Stomach smooth muscle (tissue), 2 donors: ENCODE measurements around the gene CCDC7.
"Not testable (repeated sequence)": the region's sequence is repeated elsewhere in the genome, so short reads cannot be mapped to it uniquely, and the experiment has no call there.

Experiments
- H3K27ac ChIP-seq: one replicate; pipeline ENCODE4 v1.7.0; 2013; ENCODE audit warnings: mild to moderate bottlenecking, low read length, inconsistent platforms
- H3K27me3 ChIP-seq, 2 donors: one replicate each; pipeline ENCODE4 v1.7.0; 2013; ENCODE audit warnings: low read length in 2 of 2; ENCODE audit not compliant: insufficient read depth in 2 of 2, control insufficient read depth in 1 of 2
- H3K36me3 ChIP-seq, 2 donors: one replicate each; pipeline ENCODE4 v1.7.0; 2013; ENCODE audit warnings: low read length in 2 of 2; ENCODE audit not compliant: control insufficient read depth in 2 of 2, insufficient read depth in 2 of 2
- H3K4me1 ChIP-seq: one replicate; pipeline ENCODE4 v1.7.0; 2013; ENCODE audit warnings: low read length; ENCODE audit not compliant: control insufficient read depth, insufficient read depth
- H3K4me3 ChIP-seq, 2 donors: one replicate each; pipeline ENCODE4 v1.7.0; 2013; ENCODE audit warnings: low read length in 2 of 2
- H3K9ac ChIP-seq, 2 donors: one replicate each; pipeline ENCODE4 v1.7.0; 2013; ENCODE audit warnings: low read length in 2 of 2, mild to moderate bottlenecking in 1 of 2
- H3K9me3 ChIP-seq, 2 donors: one replicate each; pipeline ENCODE4 v1.7.0; 2013; ENCODE audit warnings: low read length in 2 of 2; ENCODE audit not compliant: control insufficient read depth in 2 of 2
- donor health status: healthy.
- donor health status: Pancreatic carcinoma.

Gene CCDC7

GRCh38 chr10:32500136-32500535 lies 54.2 kb downstream of the CCDC7 start:
- not testable (repeated sequence) for H3K9ac ChIP-seq, H3K4me3 ChIP-seq, H3K36me3 ChIP-seq, H3K4me1 ChIP-seq, H3K27me3 ChIP-seq, H3K27ac ChIP-seq, H3K9me3 ChIP-seq

GRCh38 chr10:32501906-32502305 lies 56.0 kb downstream of the CCDC7 start:
- no peaks in the 10 kb centered on the region for H3K36me3 ChIP-seq
- no peaks in the 10 kb centered on the region for H3K9me3 ChIP-seq
- no peak overlapping the region for H3K27ac ChIP-seq
- no peak overlapping the region for H3K9ac ChIP-seq
- H3K27me3 ChIP-seq = no peaks in the 10 kb centered on the region
- no peaks in the 10 kb centered on the region for H3K4me1 ChIP-seq
- no peak overlapping the region for H3K4me3 ChIP-seq

GRCh38 chr10:32505762-32506420 lies 60.0 kb downstream of the CCDC7 start:
- H3K9me3 ChIP-seq, H3K27ac ChIP-seq, H3K36me3 ChIP-seq, H3K4me3 ChIP-seq, H3K9ac ChIP-seq, H3K4me1 ChIP-seq, H3K27me3 ChIP-seq: not testable (repeated sequence)

GRCh38 chr10:32511599-32511998 lies 65.7 kb downstream of the CCDC7 start:
- Histone ChIP-seq H3K27ac (no peak overlapping the region), H3K4me3 (no peak overlapping the region), H3K9ac (no peak overlapping the region), H3K36me3 (no peaks in the 10 kb centered on the region), H3K4me1 (no peaks in the 10 kb centered on the region), H3K27me3 (no peaks in the 10 kb centered on the region), H3K9me3 (no peaks in the 10 kb centered on the region)

- Histone ChIP-seq H3K9me3 (peaks cover 0 to 3% of the 10 kb centered on the region in 2 donors), H3K4me3 (no peak overlapping the region), H3K27ac (no peak overlapping the region), H3K9ac (no peak overlapping the region), H3K27me3 (no peaks in the 10 kb centered on the region), H3K36me3 (no peaks in the 10 kb centered on the region), H3K4me1 (no peaks in the 10 kb centered on the region)
Observed at GRCh38 chr10:32516567-32517495, 70.9 kb downstream of the CCDC7 start.

- Histone ChIP-seq H3K9ac (no peak overlapping the region), H3K27me3 (no peaks in the 10 kb centered on the region), H3K36me3 (no peaks in the 10 kb centered on the region), H3K4me1 (no peaks in the 10 kb centered on the region), H3K4me3 (no peak overlapping the region), H3K27ac (no peak overlapping the region), H3K9me3 (peaks cover 0 to 6% of the 10 kb centered on the region in 2 donors)
Observed at GRCh38 chr10:32530231-32530630, 84.3 kb downstream of the CCDC7 start.

GRCh38 chr10:32538256-32538655 lies 92.3 kb downstream of the CCDC7 start:
- no peak overlapping the region for H3K27ac ChIP-seq
- H3K4me1 ChIP-seq = no peaks in the 10 kb centered on the region
- H3K4me3 ChIP-seq = no peak overlapping the region
- H3K9me3 ChIP-seq = peaks cover 0 to 6% of the 10 kb centered on the region in 2 donors
- no peak overlapping the region for H3K9ac ChIP-seq
- no peaks in the 10 kb centered on the region for H3K27me3 ChIP-seq
- H3K36me3 ChIP-seq = no peaks in the 10 kb centered on the region

GRCh38 chr10:32540691-32541470 lies 94.9 kb downstream of the CCDC7 start:
- no peaks in the 10 kb centered on the region for H3K9me3 ChIP-seq

GRCh38 chr10:32548208-32548607 lies 102.3 kb downstream of the CCDC7 start:
- Histone ChIP-seq H3K9me3 (no peaks in the 10 kb centered on the region), H3K4me1 (no peaks in the 10 kb centered on the region), H3K27ac (no peak overlapping the region), H3K4me3 (no peak overlapping the region), H3K36me3 (no peaks in the 10 kb centered on the region), H3K27me3 (no peaks in the 10 kb centered on the region), H3K9ac (no peak overlapping the region)

More at GRCh38 chr10:32540691-32541470, 94.9 kb downstream of the CCDC7 start:
- H3K36me3 ChIP-seq = no peaks in the 10 kb centered on the region
- no peaks in the 10 kb centered on the region for H3K27me3 ChIP-seq
- H3K4me1 ChIP-seq = no peaks in the 10 kb centered on the region
- H3K27ac ChIP-seq = no peak overlapping the region
- no peak overlapping the region for H3K4me3 ChIP-seq
- H3K9ac ChIP-seq = no peak overlapping the region

- H3K36me3 ChIP-seq = no peaks in the 10 kb centered on the region
- no peak overlapping the region for H3K9ac ChIP-seq
- no peak overlapping the region for H3K27ac ChIP-seq
- no peaks in the 10 kb centered on the region for H3K9me3 ChIP-seq
- H3K27me3 ChIP-seq = no peaks in the 10 kb centered on the region
- H3K4me3 ChIP-seq = no peak overlapping the region
- no peaks in the 10 kb centered on the region for H3K4me1 ChIP-seq
Observed at GRCh38 chr10:32556783-32557395, 110.9 kb downstream of the CCDC7 start.
